ENCODE data around the gene GALNT1.
A peak's percentile ranks its signal among the peaks of the same experiment; 100 is the strongest.

The GALNT1 gene

DNA sequence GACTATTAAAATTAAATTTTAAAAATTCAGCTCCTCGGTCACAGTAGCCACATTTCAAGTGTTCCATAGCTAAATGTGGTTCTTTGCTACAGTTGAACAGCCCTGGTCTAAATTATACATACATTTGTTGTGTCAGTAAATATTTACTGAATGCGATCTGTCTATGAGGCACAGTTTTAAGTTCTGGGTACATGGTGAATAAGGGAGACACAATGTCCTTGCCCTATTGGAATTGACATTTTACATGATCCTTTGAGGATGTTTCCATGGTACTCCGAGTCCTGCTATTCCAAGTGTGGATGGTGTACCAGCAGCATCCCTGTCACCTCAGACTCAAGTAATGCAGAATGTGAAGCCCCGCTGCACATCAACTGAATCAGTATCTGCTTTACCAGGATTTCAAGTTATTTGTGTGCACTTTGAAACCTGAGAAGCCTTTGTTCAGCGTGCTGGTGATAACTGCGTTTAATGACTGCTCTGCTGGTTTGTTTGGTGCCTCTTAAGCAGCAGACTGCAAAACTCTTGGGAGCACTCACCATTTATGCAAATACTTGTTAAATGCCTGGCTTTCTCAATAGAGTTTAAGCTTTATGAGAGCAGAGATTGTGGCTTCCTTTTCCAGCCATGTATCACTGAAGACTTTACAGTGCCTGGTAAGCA lies 1.5 kb downstream of the GALNT1 start:
- DNase-seq: no peak

- no peak for DNase-seq
These were observed 3.2 kb downstream of the GALNT1 start for GRCh38 chr18:35584735-35585134.

- no peak for DNase-seq
These were observed 4.1 kb downstream of the GALNT1 start for GRCh38 chr18:35585608-35586007.

DNA sequence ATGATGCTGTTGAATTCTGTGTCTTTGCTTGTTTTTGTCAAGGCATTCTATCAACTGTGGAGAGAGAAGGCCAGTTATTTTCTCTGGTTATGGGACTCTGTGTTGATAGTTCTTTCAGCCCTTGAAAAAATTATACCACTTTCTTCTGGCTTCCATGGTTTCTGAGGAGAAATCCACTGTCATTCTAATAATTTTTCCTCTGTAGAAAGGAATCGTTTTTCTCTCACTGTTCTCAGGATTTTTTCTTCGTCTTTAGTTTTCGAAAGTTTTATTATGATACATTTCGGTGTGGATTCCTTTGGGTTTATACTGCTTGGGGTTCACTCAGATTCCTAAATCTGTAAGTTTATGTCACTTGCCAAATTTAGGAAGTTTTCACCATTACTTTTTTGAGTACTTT lies 6.6 kb downstream of the GALNT1 start:
- DNase-seq: no peak

GRCh38 chr18:35588995-35589394 lies 7.5 kb downstream of the GALNT1 start:
- DNase-seq: no peak

DNA sequence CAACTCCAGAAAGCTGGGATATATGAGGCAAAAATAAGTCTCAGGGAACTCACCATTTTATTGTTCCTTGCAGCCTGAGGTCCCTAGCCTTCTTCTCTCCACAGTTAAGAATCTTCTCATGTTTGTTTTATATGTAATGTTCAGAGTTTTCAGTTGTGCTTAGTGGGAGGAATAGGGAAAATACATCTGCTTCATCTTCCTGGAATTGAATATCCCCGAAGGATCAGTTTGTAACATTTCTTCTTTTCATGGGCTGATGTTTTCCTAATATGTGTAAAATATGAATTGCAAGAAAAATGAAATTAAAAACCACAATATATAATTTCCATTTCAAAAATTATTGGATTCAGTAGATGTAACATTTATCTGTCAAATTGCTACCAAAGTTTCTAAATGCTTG lies 8.0 kb downstream of the GALNT1 start:
- DNase-seq: no peak

DNA sequence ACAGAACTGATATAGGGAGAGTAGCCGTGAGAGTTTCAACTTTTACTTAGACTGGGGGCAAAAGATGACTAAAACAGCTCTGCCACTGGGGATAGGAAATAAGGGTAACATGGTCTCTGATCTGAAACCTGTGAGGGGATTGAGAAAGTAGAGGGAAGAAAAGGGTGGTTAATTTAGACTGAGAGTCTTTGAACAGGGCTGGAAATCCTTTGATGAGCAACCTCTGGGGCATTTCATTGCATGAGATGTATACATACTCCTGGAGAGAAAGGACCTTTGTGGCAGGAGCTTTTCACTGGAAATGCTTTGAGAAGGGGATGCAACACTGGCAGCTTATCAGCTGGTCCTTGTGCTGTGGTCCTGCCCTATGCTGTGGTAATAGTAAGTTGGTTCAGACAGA lies 9.4 kb downstream of the GALNT1 start:
- no peak for DNase-seq

DNA sequence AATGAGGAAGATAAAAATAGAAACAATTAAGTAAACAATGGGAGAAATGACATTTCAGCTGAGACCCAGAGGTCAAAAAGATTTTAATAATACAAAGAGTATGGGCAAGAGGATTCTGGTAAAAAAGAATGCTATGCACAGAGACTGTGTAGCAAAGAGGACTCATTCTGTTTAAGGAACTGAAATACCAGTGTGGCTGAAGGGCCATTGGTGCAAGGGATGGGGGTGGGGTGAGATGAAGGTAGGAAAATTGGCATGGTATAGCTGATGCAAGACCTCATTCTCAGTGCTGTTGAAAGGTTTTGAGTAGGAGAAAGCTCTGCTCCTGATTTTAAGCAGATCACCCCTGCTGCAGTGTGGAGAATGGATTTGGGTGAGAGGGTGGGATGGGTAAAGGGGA lies 10.8 kb downstream of the GALNT1 start:
- DNase-seq: no peak

DNA sequence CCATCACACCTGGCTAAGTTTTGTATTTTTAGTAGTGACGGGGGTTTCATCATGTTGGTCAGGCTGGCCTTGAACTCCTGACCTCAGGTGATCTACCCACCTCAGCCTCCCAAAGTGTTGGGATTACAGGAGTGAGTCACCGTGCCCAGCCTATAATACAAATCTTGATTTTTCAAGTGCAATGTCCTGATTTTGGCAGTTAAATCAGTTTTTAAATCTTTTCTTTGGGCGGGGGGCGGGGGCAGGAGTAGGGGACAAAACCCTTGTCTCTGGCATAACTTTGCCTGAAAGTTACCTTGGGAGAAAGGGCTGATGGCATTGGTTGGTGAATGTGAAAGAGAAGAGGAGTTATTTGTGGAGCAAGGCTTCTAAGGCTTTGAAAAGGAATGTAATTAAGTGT lies 12.3 kb downstream of the GALNT1 start:
- DNase-seq: no peak

DNA sequence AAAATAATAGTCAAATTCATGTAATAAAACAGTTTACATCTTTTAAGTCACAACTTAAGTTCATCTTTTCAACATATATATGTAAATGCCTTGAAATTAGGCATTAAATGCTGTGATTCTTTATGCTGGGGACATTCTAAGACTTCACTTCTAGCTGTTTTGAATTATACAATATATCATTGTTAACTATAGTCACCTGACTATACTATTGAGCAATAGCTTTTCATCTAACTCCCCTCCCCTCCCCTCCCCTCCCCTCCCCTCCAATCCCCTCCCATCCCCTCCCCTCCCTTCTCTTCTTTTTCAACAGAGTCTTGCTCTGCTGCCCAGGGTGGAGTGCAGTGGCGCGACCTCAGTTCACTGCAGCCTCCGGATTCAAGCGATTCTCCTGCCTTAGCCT lies 16.2 kb downstream of the GALNT1 start:
- no peak for DNase-seq

DNA sequence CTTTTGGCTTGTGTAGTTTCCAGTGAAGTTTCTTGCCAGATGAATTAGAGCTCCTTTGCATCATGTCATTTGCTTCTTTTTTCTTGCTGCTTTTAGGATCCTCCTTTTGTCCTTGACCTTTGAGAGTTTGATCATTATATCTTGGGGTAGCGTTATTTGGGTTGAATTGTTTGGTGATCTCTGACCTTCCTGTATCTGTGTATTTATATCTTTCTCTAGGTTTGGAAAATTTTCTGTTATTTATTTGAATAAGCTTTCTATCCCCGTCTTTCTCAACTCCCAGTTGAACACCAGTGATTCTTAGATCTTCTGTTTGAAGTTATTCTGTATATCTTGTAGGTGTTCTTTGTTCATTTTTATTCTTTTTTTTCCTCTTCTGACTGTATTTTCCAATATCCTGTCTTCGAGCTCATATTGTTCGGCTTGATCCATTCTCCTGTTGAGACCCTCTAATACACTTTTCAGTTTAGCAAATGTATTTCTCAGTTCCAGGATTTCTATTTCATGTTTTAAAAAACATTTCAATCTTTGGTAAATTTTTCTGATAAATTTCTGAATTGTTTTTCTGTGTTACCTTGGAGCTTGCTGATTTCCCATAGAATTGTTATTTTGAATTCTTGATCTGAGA lies 20.8 kb downstream of the GALNT1 start:
- DNase-seq: no peak

GRCh38 chr18:35603008-35603407 lies 21.5 kb downstream of the GALNT1 start:
- no peak for DNase-seq

DNA sequence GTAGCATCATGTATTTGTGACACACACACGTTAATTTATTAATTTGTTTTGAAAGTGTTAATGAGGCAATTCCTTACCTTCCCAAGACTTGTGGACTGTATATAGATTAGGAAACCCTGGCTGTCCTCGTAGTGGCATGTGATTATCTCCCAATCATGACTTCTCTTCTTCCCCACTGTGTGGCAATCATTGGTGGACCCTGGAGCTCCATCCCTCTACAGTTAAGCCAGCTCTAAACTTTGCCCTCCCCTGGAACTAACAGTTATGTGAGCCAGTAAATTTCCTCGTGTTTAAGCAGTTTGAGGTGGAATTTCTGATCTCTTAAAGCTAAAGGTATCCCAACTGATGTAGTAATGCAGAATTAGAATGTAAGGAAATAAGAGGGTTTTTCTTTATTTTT lies 22.0 kb downstream of the GALNT1 start:
- no peak for DNase-seq

GRCh38 chr18:35604369-35604768 lies 22.8 kb downstream of the GALNT1 start:
- DNase-seq: no peak

DNA sequence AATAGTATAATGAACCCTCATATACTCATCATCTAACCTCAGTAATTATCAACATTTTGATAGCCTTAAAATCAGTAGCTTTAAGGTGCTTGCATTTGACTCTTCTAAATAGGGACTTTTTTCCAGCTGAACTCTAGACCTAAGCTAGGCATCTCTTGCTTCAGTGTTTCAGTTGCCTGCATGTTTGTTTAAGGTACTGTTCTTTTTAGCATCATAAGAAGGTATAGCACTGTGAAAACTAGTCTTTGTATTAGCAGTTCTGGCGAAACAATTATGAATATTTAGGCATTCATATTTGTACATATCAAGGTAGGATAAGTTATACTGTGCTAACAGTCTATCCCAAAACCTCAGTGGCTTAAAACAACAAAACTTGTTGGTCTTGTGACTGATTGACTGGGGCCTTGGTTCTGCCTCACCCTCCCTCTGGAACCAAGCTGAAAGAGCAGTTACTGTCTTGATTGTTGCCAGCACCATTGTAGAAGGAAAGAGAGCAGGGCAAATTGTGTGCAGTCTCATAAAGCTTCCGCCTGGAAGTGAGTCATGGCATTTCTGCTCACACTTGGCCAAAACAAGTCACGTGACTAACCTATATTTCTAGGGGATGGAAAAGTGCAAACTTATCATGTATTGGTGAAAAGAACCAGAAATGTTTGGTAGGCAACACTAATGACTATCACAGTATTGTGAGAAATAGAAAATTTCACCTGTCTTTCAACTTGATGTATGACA lies 24.3 kb downstream of the GALNT1 start:
- no peak for DNase-seq

- DNase-seq: no peak
These were observed 27.7 kb downstream of the GALNT1 start for GRCh38 chr18:35609236-35609635.

DNA sequence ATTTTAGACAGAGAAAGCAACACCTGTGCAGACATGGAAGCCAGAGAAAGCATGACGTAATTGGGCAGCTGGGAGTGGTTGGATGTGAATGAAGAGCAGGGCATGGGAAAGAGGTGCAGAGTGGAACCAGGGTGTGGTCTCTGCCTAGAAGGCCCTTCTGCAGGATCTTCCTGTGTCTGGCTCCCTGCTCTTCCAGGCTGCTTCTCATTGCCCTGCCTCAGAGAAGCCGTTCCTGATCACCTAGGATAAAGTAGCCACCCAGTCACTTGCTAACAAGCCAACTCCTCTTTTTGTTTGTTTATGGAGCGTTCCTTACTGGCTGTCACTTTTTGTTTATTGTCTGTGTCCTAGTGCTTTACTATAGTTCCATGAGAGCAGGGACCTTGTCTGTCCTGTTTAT lies 28.5 kb downstream of the GALNT1 start:
- DNase-seq: no peak

GRCh38 chr18:35610724-35611123 lies 29.2 kb downstream of the GALNT1 start:
- DNase-seq: no peak

GRCh38 chr18:35611518-35611917 lies 30.0 kb downstream of the GALNT1 start:
- no peak for DNase-seq

DNA sequence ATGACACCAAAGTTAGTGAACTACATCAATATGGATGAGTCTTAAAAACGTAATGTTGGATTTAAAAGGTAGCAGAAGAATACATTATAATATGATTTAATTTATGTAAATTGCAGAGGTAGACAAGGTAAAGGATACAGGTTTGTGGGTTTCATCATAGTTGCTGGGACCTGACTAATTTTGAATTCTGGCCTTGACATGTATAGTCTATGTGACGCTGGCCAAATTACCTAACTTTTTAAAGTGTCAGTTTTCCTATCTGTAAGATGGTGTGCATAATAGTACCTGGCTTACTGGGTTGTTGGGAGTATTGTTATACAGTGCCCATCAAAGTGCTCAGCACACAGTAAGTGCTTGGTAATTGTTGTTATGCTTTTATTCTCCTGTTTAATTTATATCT lies 34.5 kb downstream of the GALNT1 start:
- no peak for DNase-seq

DNA sequence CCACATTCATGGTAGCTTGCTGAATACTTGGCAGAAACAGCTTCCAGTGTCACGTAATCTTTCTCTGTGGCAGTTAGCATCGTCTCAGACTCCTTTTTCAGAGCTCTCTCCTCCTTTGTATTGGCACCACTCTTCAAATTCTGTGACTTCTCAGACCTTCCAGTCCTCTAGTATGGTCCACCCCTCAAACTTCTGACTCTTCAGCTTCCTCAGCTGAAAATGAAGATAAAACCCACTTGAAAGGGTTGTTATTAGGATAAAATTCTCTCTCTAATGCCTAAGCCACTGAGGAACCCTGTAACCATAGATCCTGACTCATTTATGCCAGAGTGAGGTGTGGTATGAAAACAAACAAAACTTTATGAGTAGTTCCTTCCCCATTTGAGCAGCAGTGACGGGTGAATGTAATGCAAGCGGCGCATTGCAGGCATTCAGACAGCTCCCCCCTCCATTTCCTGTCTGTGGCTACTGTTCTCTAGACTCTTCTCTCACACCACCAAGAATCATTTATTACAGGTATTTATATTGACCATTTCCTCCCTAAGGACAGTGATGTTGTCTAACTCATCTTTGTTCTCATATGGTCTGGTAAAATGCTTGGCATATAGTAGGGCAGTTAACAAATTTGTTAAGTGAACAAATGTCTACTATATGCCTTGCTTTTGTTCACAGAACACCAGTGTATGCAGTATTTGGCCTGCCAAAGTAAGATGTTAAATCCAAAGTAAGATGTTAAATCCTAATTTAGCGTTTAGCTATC lies 35.3 kb downstream of the GALNT1 start:
- DNase-seq: peak; percentile 55

GRCh38 chr18:35617865-35618264 lies 36.3 kb downstream of the GALNT1 start:
- no peak for DNase-seq

DNA sequence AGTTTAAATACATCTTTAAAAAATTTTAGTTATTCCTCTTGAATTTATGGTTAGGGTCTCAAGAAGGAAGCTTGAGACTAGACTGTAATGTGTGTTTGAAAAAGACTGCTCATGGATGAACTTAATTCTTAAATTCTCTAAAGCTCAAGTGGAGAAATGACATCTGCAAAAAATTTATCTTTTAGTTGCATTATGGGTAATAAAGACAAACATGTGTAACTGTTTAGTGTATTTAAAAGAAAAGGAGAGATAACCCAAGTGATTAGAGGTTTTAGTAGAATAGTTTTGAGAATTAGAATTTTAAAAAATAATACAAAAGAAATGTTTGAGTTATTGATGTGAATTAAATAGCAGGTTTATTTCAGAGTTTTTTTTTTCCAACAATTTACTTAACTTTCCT lies 36.7 kb downstream of the GALNT1 start:
- no peak for DNase-seq

GRCh38 chr18:35618696-35619095 lies 37.2 kb downstream of the GALNT1 start:
- peak; percentile 16 for DNase-seq

Measured in midbrain (tissue), 1 donor.